ENCODE data around the gene NDUFA9. TPM values are rescaled to one million over a fixed set of nuclear protein-coding genes. Genes with fewer than 3 reads are reported as not detected.

Gene NDUFA9
- total RNA-seq, 3 donors from 2014 or later, result 18.7 to 29.9 (median 26.5) TPM

DNA sequence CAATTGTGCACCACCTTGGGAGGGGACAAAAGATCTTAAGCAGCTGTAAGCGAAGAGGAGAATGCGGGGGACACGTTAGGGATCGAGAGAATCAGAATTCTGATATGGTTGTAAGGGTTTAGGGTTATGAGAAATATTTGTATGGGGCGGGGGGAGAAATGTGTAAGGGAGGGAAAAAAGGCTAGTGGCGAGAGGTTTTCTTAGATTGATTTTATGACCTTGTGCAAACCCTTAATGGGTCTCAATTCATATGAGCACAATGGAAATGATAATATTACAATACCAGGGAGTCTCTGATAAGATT is 396 bp downstream of the NDUFA9 start:
- peak overlapping the region; percentile 72 to 93 (median 76) for H3K4me3 ChIP-seq
- no peaks in the 10 kb centered on the region for H3K27me3 ChIP-seq
- TF ChIP-seq POLR2AphosphoS5 (IDR thresholded peaks at IDR 0.05) (no peak), POLR2A (IDR thresholded peaks at IDR 0.05) (no peak)
- TF ChIP-seq, protein P1, sequence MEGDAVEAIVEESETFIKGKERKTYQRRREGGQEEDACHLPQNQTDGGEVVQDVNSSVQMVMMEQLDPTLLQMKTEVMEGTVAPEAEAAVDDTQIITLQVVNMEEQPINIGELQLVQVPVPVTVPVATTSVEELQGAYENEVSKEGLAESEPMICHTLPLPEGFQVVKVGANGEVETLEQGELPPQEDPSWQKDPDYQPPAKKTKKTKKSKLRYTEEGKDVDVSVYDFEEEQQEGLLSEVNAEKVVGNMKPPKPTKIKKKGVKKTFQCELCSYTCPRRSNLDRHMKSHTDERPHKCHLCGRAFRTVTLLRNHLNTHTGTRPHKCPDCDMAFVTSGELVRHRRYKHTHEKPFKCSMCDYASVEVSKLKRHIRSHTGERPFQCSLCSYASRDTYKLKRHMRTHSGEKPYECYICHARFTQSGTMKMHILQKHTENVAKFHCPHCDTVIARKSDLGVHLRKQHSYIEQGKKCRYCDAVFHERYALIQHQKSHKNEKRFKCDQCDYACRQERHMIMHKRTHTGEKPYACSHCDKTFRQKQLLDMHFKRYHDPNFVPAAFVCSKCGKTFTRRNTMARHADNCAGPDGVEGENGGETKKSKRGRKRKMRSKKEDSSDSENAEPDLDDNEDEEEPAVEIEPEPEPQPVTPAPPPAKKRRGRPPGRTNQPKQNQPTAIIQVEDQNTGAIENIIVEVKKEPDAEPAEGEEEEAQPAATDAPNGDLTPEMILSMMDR (IDR thresholded peaks at IDR 0.05), result no peak
- no peaks in the 10 kb centered on the region for H3K9me3 ChIP-seq
- intact Hi-C loops (cut with DNase I; ENCODE audit: low total_unique reads), result no loop called here
- H3K4me1 ChIP-seq, result peaks cover 0 to 15% of the 10 kb centered on the region in 2 donors
- peak overlapping the region; percentile 89 to 93 for H3K27ac ChIP-seq
- H3K36me3 ChIP-seq, result no peaks in the 10 kb centered on the region
- DNase-seq (ENCODE audit: low spot score in 2 of 2), result no peak

DNA sequence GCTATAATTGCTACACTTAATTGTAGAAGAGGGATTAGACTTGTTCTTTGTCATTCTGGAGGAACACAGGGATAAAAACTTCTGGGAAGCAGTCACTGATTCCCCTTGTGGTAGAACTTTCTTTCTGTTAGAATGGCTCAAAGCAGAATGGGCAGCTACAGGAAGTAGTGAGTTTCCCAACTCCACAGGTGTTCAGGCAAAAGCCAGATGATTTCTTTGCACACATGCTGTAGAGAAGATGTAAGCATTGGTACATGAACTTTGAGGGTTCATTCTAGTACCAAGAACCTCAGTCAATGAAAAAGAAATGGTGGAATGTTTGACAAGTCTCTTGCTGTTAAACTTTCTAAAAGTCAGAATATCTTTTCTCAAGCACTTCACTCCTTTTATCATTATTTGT is 4.3 kb downstream of the NDUFA9 start:
- no peak for DNase-seq (ENCODE audit: low spot score in 2 of 2)
- TF ChIP-seq, protein P1 (IDR thresholded peaks at IDR 0.05), result no peak
- TF ChIP-seq POLR2AphosphoS5 (IDR thresholded peaks at IDR 0.05) (no peak), POLR2A (IDR thresholded peaks at IDR 0.05) (no peak)

DNA sequence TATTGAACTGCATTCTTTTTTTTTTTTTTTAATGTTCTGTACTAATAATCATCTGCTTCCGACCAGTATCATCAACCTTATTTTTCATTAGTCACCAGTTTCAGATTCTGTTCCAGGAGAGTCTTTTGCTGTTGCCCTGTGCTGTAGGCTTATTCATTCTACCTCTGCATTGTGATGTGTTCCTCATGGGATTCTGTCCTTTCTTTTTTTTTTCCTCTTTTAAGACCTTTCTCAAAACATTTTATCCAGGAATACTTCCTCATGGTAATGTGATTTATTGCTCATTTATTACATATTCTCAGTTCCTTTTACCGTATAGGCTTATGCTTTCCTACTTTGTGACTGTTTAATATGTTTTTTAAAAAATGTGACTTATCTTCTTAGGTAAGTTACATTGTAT is 4.8 kb downstream of the NDUFA9 start:
- no peak overlapping the region for H3K27ac ChIP-seq
- H3K4me1 ChIP-seq, result peaks cover 0 to 15% of the 10 kb centered on the region in 2 donors
- H3K27me3 ChIP-seq, result no peaks in the 10 kb centered on the region
- H3K4me3 ChIP-seq, result no peak overlapping the region
- intact Hi-C loops (cut with DNase I; ENCODE audit: low total_unique reads), result no loop called here
- H3K9me3 ChIP-seq, result no peaks in the 10 kb centered on the region
- no peak for DNase-seq (ENCODE audit: low spot score in 2 of 2)
- TF ChIP-seq, protein P1 (IDR thresholded peaks at IDR 0.05), result no peak
- TF ChIP-seq POLR2AphosphoS5 (IDR thresholded peaks at IDR 0.05) (no peak), POLR2A (IDR thresholded peaks at IDR 0.05) (no peak)
- no peaks in the 10 kb centered on the region for H3K36me3 ChIP-seq

More for the DNA sequence above, 4.3 kb downstream of the NDUFA9 start:
- H3K4me3 ChIP-seq, result no peak overlapping the region
- H3K4me1 ChIP-seq, result peaks cover 0 to 15% of the 10 kb centered on the region in 2 donors
- H3K27me3 ChIP-seq, result no peaks in the 10 kb centered on the region
- no peak overlapping the region for H3K27ac ChIP-seq
- intact Hi-C loops (cut with DNase I; ENCODE audit: low total_unique reads), result no loop called here
- no peaks in the 10 kb centered on the region for H3K36me3 ChIP-seq
- no peaks in the 10 kb centered on the region for H3K9me3 ChIP-seq

DNA sequence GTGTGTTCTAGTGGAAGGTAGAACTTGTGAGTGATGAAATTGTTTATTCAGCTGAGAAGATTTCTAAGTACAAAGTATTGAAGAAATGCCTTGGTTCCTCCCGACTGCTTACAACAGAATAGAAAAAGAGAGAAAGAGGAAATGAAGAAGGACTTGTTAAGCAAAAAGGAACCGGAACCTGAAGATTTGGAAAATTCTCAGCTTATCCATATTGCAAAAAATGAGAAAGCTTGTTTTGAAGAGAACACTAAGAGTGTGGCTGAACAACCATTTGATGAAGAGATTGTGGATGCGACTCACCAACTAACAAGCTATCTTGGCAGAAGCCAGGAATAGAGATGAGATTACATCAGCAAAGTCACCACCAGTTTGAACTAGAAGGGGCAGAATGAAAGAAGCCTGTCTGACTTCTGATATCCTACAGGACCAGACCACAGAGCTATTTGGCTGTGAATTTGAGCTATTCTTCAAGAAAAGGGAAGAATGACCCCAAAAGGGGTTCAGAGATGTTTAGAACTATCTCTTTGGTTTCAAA is 15.1 kb downstream of the NDUFA9 start:
- intact Hi-C loops (cut with DNase I; ENCODE audit: low total_unique reads), result no loop called here
- H3K9me3 ChIP-seq, result no peaks in the 10 kb centered on the region
- H3K4me1 ChIP-seq, result no peaks in the 10 kb centered on the region
- no peaks in the 10 kb centered on the region for H3K27me3 ChIP-seq
- TF ChIP-seq POLR2AphosphoS5 (IDR thresholded peaks at IDR 0.05) (no peak), POLR2A (IDR thresholded peaks at IDR 0.05) (no peak)
- TF ChIP-seq, protein P1 (IDR thresholded peaks at IDR 0.05), result no peak
- no peak overlapping the region for H3K4me3 ChIP-seq
- H3K36me3 ChIP-seq, result peaks cover 6% of the 10 kb centered on the region
- H3K27ac ChIP-seq, result no peak overlapping the region
- no peak for DNase-seq (ENCODE audit: low spot score in 2 of 2)

DNA sequence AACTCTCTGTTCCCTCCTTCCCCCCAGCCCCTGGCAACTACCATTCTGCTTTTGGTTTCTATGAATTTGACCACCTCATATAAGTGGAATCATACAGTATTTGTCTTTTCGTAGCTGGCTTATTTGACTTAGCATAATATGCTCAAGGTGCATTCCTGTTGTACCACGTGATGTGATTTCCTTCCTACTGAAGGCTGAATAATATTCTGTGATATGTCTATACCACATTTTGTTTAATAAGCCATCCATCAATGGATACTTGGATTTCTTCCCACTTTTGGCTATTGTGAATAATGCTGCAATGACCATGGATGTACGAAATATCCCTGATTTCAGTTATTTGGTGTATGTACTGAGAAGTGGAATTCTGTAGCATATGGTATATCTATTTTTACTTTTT is 16.3 kb downstream of the NDUFA9 start:
- Histone ChIP-seq H3K36me3 (peaks cover 10% of the 10 kb centered on the region), H3K9me3 (no peaks in the 10 kb centered on the region), H3K4me1 (no peaks in the 10 kb centered on the region), H3K27me3 (no peaks in the 10 kb centered on the region), H3K27ac (no peak overlapping the region), H3K4me3 (no peak overlapping the region)
- no peak for TF ChIP-seq POLR2A (IDR thresholded peaks at IDR 0.05)
- no peak for TF ChIP-seq POLR2AphosphoS5 (IDR thresholded peaks at IDR 0.05)
- TF ChIP-seq, protein P1 (IDR thresholded peaks at IDR 0.05), result no peak
- DNase-seq (ENCODE audit: low spot score in 2 of 2), result no peak
- intact Hi-C loops (cut with DNase I; ENCODE audit: low total_unique reads), result no loop called here

Measured in breast epithelium (tissue), 4 donors.